ENCODE data around the gene TNFRSF13B. TPM values are rescaled to one million over a fixed set of nuclear protein-coding genes. Genes with fewer than 3 reads are reported as not detected.

Gene TNFRSF13B
- total RNA-seq, result under 1 TPM in 1 of 4 donors, not detected in 3; 0.48 TPM

- ATAC-seq (ENCODE audit: low FRiP score) (no peak), DNase-seq (ENCODE audit: low spot score) (no peak)
- TF ChIP-seq, protein P1, sequence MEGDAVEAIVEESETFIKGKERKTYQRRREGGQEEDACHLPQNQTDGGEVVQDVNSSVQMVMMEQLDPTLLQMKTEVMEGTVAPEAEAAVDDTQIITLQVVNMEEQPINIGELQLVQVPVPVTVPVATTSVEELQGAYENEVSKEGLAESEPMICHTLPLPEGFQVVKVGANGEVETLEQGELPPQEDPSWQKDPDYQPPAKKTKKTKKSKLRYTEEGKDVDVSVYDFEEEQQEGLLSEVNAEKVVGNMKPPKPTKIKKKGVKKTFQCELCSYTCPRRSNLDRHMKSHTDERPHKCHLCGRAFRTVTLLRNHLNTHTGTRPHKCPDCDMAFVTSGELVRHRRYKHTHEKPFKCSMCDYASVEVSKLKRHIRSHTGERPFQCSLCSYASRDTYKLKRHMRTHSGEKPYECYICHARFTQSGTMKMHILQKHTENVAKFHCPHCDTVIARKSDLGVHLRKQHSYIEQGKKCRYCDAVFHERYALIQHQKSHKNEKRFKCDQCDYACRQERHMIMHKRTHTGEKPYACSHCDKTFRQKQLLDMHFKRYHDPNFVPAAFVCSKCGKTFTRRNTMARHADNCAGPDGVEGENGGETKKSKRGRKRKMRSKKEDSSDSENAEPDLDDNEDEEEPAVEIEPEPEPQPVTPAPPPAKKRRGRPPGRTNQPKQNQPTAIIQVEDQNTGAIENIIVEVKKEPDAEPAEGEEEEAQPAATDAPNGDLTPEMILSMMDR (IDR thresholded peaks at IDR 0.05), result no peak
These were observed at the start of gene TNFRSF13B for GRCh38 chr17:16971458-16972338. Gene TNFRSF13B (minus strand): TSS chr17:16972118. CDS start chr17:16972075, 43 bp downstream.

DNA sequence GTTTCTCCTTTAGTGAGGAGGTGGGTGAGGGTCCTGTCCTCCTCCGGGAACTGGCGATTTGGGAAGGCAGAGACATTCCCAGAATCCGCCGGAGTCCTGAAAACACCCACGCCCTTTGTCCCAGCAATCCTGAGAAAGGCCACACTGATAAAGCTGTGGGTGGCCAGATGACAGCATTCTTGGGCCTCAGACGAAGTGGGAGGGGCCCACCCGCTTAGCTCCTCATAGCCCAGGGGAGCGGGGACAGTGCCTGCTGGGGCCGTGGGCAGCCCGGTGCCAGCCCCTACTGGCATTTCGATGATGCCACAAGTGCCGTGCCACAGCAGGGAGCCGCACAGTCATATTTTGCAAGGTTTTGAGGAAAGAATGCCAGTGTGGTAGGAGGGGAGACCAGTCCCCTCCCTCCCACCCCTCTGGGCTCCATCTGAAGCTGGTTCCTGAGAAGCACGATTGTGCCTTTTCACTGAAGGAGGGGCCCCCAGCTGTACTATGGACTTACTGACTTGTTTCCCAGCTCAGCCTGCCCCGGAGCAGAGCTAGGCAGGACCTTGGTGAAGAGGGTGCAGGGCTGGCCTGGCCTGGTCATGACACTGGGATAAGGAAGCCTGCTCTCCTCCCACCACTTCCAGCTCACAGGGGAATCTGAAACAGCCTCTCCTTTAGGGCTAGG, 49.4 kb upstream of the TNFRSF13B start:
- TF ChIP-seq, protein P1 (IDR thresholded peaks at IDR 0.05), result no peak
- no peak for DNase-seq (ENCODE audit: low spot score)
- ATAC-seq (ENCODE audit: low FRiP score), result no peak

- no peak for ATAC-seq (ENCODE audit: low FRiP score)
- TF ChIP-seq, protein P1 (IDR thresholded peaks at IDR 0.05), result no peak
- no peak for DNase-seq (ENCODE audit: low spot score)
These were observed 48.9 kb upstream of the TNFRSF13B start for GRCh38 chr17:17020821-17021193.

GRCh38 chr17:17019891-17020456, 48.1 kb upstream of the TNFRSF13B start:
- TF ChIP-seq, protein P1 (IDR thresholded peaks at IDR 0.05), result no peak
- DNase-seq (ENCODE audit: low spot score) (no peak), ATAC-seq (ENCODE audit: low FRiP score) (no peak)

- ATAC-seq (ENCODE audit: low FRiP score) (no peak), DNase-seq (ENCODE audit: low spot score) (no peak)
- TF ChIP-seq, protein P1 (IDR thresholded peaks at IDR 0.05), result no peak
These were observed 47.5 kb upstream of the TNFRSF13B start for GRCh38 chr17:17019430-17019762.

- DNase-seq (ENCODE audit: low spot score) (no peak), ATAC-seq (ENCODE audit: low FRiP score) (no peak)
- TF ChIP-seq, protein P1 (IDR thresholded peaks at IDR 0.05), result no peak
These were observed 46.9 kb upstream of the TNFRSF13B start for GRCh38 chr17:17018612-17019429.
